ENCODE measurements around the gene DCC.

DCC gene

DNA sequence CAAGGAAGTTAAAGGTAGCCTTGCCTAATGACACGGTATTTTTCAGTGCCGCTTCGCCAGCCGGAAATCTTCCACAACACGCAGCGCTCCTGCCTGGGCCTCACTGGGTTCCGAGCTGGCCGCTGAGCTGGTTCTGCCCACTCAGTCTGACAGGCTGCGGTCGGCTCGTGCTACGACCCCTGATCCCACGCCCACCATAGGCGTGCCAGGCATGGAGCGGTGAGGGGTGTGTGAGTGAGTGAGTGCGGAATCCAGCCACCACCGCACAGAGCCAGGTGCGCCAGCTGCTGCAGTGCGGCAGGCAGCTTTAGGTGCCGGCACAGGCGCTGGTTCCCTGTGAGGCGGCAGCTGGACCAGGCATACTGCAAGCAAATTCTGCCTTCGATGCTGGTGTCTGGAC lies 407.9 kb downstream of the DCC start:
- DNase-seq (ENCODE audit: low read depth, low spot score), result no peak
- ChIA-PET POLR2A (no interaction called here), CTCF (no interaction called here)
- TF ChIP-seq CTCF (IDR thresholded peaks at IDR 0.05; ENCODE audit: insufficient read depth, low read length, missing control alignments), result no peak
- H3K4me3 ChIP-seq (ENCODE audit: low read depth, low read length), result no peak overlapping the region

DNA sequence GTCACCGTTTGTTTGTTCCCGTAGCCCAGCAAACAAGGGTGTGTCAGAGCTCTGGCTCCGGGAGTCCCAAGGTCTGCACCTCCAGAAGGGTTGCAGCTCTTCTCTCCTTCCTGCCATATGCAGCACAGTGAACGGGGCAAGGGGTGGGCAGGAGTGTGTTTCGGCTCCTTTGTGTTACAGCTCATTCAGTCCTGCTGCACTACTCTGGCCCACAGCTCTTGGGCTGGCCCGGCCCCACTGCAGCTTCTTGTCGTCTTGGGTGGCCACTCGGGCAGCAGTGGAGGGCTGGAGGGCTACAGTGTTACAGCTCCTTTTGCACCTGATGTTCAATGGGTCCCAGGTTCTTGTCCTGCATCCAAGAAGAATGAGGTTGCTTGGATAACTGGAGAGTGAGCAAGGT lies 408.3 kb downstream of the DCC start:
- H3K4me3 ChIP-seq (ENCODE audit: low read depth, low read length), result no peak overlapping the region
- DNase-seq (ENCODE audit: low read depth, low spot score), result no peak
- ChIA-PET CTCF (no interaction called here), POLR2A (no interaction called here)
- no peak for TF ChIP-seq CTCF (IDR thresholded peaks at IDR 0.05; ENCODE audit: insufficient read depth, low read length, missing control alignments)

DNA sequence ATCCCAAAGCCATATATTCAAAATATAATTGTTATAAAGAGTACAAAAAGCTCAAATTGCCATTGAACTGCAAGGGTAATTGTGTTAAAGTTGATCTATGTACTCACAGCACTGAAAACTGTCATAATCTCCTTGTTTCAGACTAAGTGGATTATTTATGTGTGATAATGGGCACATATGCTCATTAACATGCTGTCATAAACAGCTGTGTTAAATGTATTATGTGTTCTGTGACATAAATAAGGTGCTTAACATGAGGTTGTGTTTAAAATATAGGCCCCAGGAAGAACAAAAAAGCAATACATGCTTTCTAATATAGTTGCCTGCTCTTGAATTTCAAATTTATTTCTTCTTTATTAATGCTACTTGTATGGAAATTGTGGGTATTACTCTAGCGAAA lies 409.5 kb downstream of the DCC start:
- no peak for TF ChIP-seq CTCF (IDR thresholded peaks at IDR 0.05; ENCODE audit: insufficient read depth, low read length, missing control alignments)
- POLR2A ChIA-PET, result no interaction called here
- CTCF ChIA-PET, result no interaction called here
- H3K4me3 ChIP-seq (ENCODE audit: low read depth, low read length), result no peak overlapping the region
- DNase-seq (ENCODE audit: low read depth, low spot score), result no peak

- CTCF ChIA-PET, result no interaction called here
- no peak for TF ChIP-seq CTCF (IDR thresholded peaks at IDR 0.05; ENCODE audit: insufficient read depth, low read length, missing control alignments)
- H3K4me3 ChIP-seq (ENCODE audit: low read depth, low read length), result no peak overlapping the region
- no peak for DNase-seq (ENCODE audit: low read depth, low spot score)
- POLR2A ChIA-PET, result no interaction called here
Observed at GRCh38 chr18:52750995-52751394, 411.0 kb downstream of the DCC start.

GRCh38 chr18:52764316-52764715 lies 424.3 kb downstream of the DCC start:
- no peak overlapping the region for H3K4me3 ChIP-seq (ENCODE audit: low read depth, low read length)
- ChIA-PET CTCF (interaction anchor here (0.6 kb wide), 1 partner anchor 833 kb away, joined by 3 read pairs; no protein-coding TSS in a partner anchor), POLR2A (no interaction called here)
- no peak for TF ChIP-seq CTCF (IDR thresholded peaks at IDR 0.05; ENCODE audit: insufficient read depth, low read length, missing control alignments)
- DNase-seq (ENCODE audit: low read depth, low spot score), result no peak

- no peak for DNase-seq (ENCODE audit: low read depth, low spot score)
- ChIA-PET POLR2A (no interaction called here), CTCF (no interaction called here)
- no peak overlapping the region for H3K4me3 ChIP-seq (ENCODE audit: low read depth, low read length)
- no peak for TF ChIP-seq CTCF (IDR thresholded peaks at IDR 0.05; ENCODE audit: insufficient read depth, low read length, missing control alignments)
Observed at GRCh38 chr18:52766002-52766545, 426.1 kb downstream of the DCC start.
